ENCODE data around the gene MAP2K7.

DNA sequence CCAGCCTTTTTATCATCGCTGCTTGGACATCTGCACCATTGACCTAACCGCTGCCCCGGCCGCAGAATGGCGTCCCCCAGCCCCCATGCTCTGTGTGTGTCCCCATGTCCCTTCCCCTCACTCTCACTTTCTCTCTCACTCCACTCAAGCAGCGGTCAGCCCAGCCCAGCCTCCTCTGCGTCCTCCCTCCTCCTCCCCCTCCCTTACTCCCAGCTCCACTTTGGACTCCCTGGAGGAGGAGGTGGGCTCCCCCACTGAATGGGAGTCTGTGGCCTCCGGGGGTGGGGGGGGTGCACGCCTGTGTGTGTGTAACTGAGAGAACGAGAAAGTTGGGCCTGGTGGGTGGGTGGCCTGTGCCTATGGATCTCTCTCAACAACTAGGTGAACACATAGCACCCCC, 2.2 kb downstream of the MAP2K7 start:
- TF ChIP-seq, protein P1, sequence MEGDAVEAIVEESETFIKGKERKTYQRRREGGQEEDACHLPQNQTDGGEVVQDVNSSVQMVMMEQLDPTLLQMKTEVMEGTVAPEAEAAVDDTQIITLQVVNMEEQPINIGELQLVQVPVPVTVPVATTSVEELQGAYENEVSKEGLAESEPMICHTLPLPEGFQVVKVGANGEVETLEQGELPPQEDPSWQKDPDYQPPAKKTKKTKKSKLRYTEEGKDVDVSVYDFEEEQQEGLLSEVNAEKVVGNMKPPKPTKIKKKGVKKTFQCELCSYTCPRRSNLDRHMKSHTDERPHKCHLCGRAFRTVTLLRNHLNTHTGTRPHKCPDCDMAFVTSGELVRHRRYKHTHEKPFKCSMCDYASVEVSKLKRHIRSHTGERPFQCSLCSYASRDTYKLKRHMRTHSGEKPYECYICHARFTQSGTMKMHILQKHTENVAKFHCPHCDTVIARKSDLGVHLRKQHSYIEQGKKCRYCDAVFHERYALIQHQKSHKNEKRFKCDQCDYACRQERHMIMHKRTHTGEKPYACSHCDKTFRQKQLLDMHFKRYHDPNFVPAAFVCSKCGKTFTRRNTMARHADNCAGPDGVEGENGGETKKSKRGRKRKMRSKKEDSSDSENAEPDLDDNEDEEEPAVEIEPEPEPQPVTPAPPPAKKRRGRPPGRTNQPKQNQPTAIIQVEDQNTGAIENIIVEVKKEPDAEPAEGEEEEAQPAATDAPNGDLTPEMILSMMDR (conservative IDR thresholded peaks at IDR 0.05) = no peak
- TF ChIP-seq EZH2 (IDR thresholded peaks at IDR 0.05; ENCODE audit: low read depth) = no peak
